Testis (tissue), 2 donors: ENCODE data around the gene GBX1.

Experiments used
- POLR2A ChIP-seq: fragments of 450-650 bp; IDR thresholded peaks from one replicate; pipeline ENCODE4 v1.6.1; 2017; ENCODE audit warnings: antibody characterized with exemption, mild to moderate bottlenecking, moderate library complexity
- TF ChIP-seq, protein P1 (sequence below), 3 experiments: fragments of 450-650 bp in 2 of 3; fragments of 200-600 bp in 1 of 3; sonication (generic) in 1 of 3; IDR thresholded peaks; one replicate each; pipeline ENCODE4 v1.5.1; 2016 to 2019; ENCODE audit warnings: antibody characterized with exemption in 3 of 3, mild to moderate bottlenecking in 2 of 3, moderate library complexity in 1 of 3

DNA sequence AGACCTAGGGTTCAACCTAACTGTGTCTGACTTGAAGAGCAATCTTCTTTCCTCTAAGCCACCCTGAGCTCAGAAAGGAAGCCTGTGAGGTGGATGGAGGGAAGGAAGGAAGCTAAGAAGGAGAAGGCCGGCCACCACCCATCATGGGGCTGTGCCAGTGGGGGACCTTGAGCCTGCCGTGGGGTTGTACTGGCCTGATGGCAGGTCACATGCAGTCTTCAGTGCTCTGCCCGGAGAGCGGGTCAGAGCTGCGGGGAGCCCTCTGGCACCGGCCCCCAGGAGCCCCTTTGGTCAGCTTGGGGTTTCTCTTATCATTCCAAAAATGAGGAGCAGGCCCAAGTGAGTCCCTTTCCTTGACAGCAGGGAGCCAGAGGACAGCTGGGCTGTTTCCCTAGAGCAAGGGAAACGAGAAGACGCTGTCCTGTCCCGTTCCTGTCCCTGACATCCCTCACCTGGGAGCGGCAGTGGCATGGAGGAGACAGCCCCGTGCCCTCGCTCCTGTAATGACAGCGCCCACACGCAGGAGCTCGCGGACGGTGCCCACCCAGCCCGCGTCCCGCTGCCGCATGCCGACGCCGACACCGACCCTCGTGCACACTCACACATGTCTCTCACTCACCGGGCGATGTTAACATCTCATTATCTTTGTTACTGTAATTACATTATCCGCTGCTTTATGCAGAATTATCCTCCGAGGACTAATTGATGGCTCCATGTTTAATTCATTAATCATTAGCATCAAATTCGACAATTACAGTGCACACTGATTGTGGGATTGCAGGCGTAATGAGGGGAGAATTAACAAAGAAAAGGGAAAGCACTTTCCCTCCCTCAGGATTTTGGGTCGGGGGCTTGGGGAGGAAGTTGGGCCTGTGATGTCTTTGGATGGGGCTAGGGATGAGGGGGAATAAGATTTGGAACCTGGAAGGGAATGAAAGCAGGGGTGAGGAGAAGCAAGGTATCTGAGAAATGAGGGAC is 31.3 kb downstream of the GBX1 start:
- TF ChIP-seq, protein P1, sequence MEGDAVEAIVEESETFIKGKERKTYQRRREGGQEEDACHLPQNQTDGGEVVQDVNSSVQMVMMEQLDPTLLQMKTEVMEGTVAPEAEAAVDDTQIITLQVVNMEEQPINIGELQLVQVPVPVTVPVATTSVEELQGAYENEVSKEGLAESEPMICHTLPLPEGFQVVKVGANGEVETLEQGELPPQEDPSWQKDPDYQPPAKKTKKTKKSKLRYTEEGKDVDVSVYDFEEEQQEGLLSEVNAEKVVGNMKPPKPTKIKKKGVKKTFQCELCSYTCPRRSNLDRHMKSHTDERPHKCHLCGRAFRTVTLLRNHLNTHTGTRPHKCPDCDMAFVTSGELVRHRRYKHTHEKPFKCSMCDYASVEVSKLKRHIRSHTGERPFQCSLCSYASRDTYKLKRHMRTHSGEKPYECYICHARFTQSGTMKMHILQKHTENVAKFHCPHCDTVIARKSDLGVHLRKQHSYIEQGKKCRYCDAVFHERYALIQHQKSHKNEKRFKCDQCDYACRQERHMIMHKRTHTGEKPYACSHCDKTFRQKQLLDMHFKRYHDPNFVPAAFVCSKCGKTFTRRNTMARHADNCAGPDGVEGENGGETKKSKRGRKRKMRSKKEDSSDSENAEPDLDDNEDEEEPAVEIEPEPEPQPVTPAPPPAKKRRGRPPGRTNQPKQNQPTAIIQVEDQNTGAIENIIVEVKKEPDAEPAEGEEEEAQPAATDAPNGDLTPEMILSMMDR (IDR thresholded peaks at IDR 0.05): no peak
- TF ChIP-seq POLR2A: no peak
